HCT116 (cell line): Measurements from ENCODE around the gene RPL29. TPM values are rescaled to one million over a fixed set of nuclear protein-coding genes. Genes with fewer than 3 reads are reported as not detected.

Source experiments
- ATAC-seq: fragments of 200-7000 bp; cut with Tn5 transposase; 2 replicates; pipeline ENCODE4 v1.9.1; 2020; ENCODE audit warnings: mild to moderate bottlenecking, moderate library complexity
- BruUV-seq: library from RNA; stranded (reverse); fragments of 400-500 nt; replicated peaks from 2 replicates; lab custom pipeline; 2021; lab: Mats Ljungman, UMichigan
- CTCF ChIA-PET: fragments of 300-600 bp; sonication (Branson Sonifier 250); formaldehyde crosslinking; loops from one replicate; lab custom pipeline; 2021; ENCODE audit warnings: antibody characterized with exemption; lab: Charles Lee
- POLR2A ChIA-PET: fragments of 300-600, 350-600 bp; sonication (Branson Sonifier 250); formaldehyde crosslinking; loops from one replicate; lab custom pipeline; 2021; ENCODE audit warnings: antibody characterized with exemption; lab: Charles Lee
- RAD21 ChIA-PET, 2 experiments: fragments of 300-600 bp; sonication (Branson Sonifier 250); formaldehyde crosslinking; loops; one replicate each; lab custom pipeline; 2023; ENCODE audit warnings: low total read pairs in 2 of 2; ENCODE audit not compliant: uncharacterized antibody in 2 of 2, unreplicated experiment in 2 of 2, low non-redundant PET in 1 of 2; lab: Charles Lee
- DNase-seq: peaks from one replicate; pipeline ENCODE4 v3.0.0-alpha.2; 2010; ENCODE audit warnings: low read depth, low spot score
- H2AFZ ChIP-seq: fragments of 200-600 bp; shearing (Covaris generic), sonication (generic); 2 replicates; pipeline ENCODE4 v1.6.1; 2017; ENCODE audit warnings: low read depth, mixed run types, mixed read lengths, antibody characterized with exemption, low read length; ENCODE audit not compliant: poor library complexity, severe bottlenecking
- H3K27ac ChIP-seq: 2 replicates; pipeline ENCODE4 v1.5.1; 2012; ENCODE audit warnings: low read depth, low read length
- H3K27me3 ChIP-seq: fragments of 200-600 bp; sonication (generic); 2 replicates; pipeline ENCODE4 v1.6.1; 2016; ENCODE audit warnings: mixed run types, low read length, mixed read lengths; ENCODE audit not compliant: insufficient read depth
- H3K36me3 ChIP-seq, 2 experiments: fragments of 200-500 bp in 1 of 2; fragments of 200-600 bp in 1 of 2; sonication (Bioruptor generic) in 1 of 2; sonication (generic) in 1 of 2; 2 replicates each; pipeline versions ENCODE4 v1.5.1 to v1.6.1; 2014 to 2016; ENCODE audit warnings: low read length in 2 of 2, inconsistent platforms in 1 of 2, mixed read lengths in 1 of 2, mixed run types in 1 of 2; ENCODE audit not compliant: insufficient read depth in 2 of 2, control insufficient read depth in 1 of 2
- H3K4me1 ChIP-seq, 2 experiments: fragments of 200-600 bp in 1 of 2; sonication (generic) in 1 of 2; 2 replicates each; pipeline versions ENCODE4 v1.5.1 to v1.6.1; 2012 to 2017; ENCODE audit warnings: low read length in 2 of 2, inconsistent platforms in 1 of 2, mild to moderate bottlenecking in 1 of 2, mixed read lengths in 1 of 2, mixed run types in 1 of 2, moderate library complexity in 1 of 2; ENCODE audit not compliant: insufficient read depth in 2 of 2, control insufficient read depth in 1 of 2
- H3K4me2 ChIP-seq: fragments of 200-600 bp; sonication (generic); 2 replicates; pipeline ENCODE4 v1.6.1; 2017; ENCODE audit warnings: mixed run types, low read length, mixed read lengths
- H3K4me3 ChIP-seq, 2 experiments: fragments of 200-600 bp in 1 of 2; sonication (generic) in 1 of 2; replicated peaks in 1 of 2; 2 replicates each; pipeline ENCODE4 v1.5.1; 2011 to 2016; ENCODE audit warnings: low read length in 2 of 2, control low read depth in 1 of 2, low read depth in 1 of 2, mild to moderate bottlenecking in 1 of 2, mixed read lengths in 1 of 2, mixed run types in 1 of 2
- H3K79me2 ChIP-seq: fragments of 200-600 bp; sonication (generic); 2 replicates; pipeline ENCODE4 v1.6.1; 2017; ENCODE audit warnings: mild to moderate bottlenecking, mixed run types, low read length, moderate library complexity, mixed read lengths; ENCODE audit not compliant: insufficient read depth
- H3K9ac ChIP-seq: fragments of 200-600 bp; sonication (generic); 2 replicates; pipeline ENCODE4 v1.6.1; 2016; ENCODE audit warnings: low read length, mixed read lengths
- H3K9me2 ChIP-seq: fragments of 200-600 bp; sonication (generic), shearing (Covaris generic); 2 replicates; pipeline ENCODE4 v1.6.1; 2017; ENCODE audit warnings: mixed run types, mild to moderate bottlenecking, moderate library complexity; ENCODE audit not compliant: insufficient read depth
- H3K9me3 ChIP-seq, 2 experiments: fragments of 200-500 bp in 1 of 2; fragments of 200-600 bp in 1 of 2; sonication (Bioruptor generic) in 1 of 2; sonication (generic) in 1 of 2; 2 replicates each; pipeline ENCODE4 v1.6.1; 2014 to 2017; ENCODE audit warnings: low read length in 2 of 2, mixed read lengths in 2 of 2, inconsistent platforms in 1 of 2, low read depth in 1 of 2, mild to moderate bottlenecking in 1 of 2, mixed run types in 1 of 2, moderate library complexity in 1 of 2; ENCODE audit not compliant: control insufficient read depth in 1 of 2, insufficient read depth in 1 of 2
- H4K20me1 ChIP-seq: fragments of 200-600 bp; sonication (generic), shearing (Covaris generic); 2 replicates; pipeline ENCODE4 v1.6.1; 2017; ENCODE audit warnings: mixed run types, mild to moderate bottlenecking, moderate library complexity; ENCODE audit not compliant: insufficient read depth
- ATF3 ChIP-seq: IDR thresholded peaks from 2 replicates; pipeline ENCODE4 v1.6.1; 2012
- CBX3 ChIP-seq: IDR thresholded peaks from 2 replicates; pipeline ENCODE4 v1.6.1; 2012; ENCODE audit warnings: low read depth
- FOSL1 ChIP-seq: IDR thresholded peaks from 2 replicates; pipeline ENCODE4 v1.6.1; 2012; ENCODE audit warnings: low read depth
- RAD21 ChIP-seq: IDR thresholded peaks from 2 replicates; pipeline ENCODE4 v1.6.1; 2012; ENCODE audit warnings: low read depth, mild to moderate bottlenecking
- YY1 ChIP-seq: IDR thresholded peaks from 2 replicates; pipeline ENCODE4 v1.6.1; 2011; ENCODE audit warnings: low read length, low read depth, moderate library complexity, mild to moderate bottlenecking; ENCODE audit not compliant: insufficient replicate concordance; ENCODE audit errors: extremely low read depth
- ZBTB33 ChIP-seq: IDR thresholded peaks from 2 replicates; pipeline ENCODE4 v1.6.1; 2011; ENCODE audit warnings: mild to moderate bottlenecking, low read length, moderate library complexity; ENCODE audit not compliant: insufficient replicate concordance; ENCODE audit errors: extremely low read depth
- intact Hi-C: fragments of 100-400 bp; cut with micrococcal nuclease; formaldehyde crosslinking; loops from 2 replicates; pipeline ENCODE4 v1.10.0; 2022
- total RNA-seq: library from RNA; stranded (reverse); gene quantifications from one replicate; pipeline ENCODE4 v1.2.1, GENCODE V29; 2021; ENCODE audit not compliant: unreplicated experiment

The RPL29 gene
- total RNA-seq, 1 experiment from 2014 or later, result 1,880 TPM

GRCh38 chr3:52039846-52040245 is 44.2 kb upstream of the RPL29 start:
- H3K4me1 ChIP-seq, result peaks cover 0 to 25% of the 10 kb centered on the region in 2 experiments; a peak in 1 of 4 replicates
- ChIA-PET POLR2A (no interaction called here), CTCF (no interaction called here), RAD21 (interaction anchor here in 1 of 2 experiments (1.0 kb wide), 1 partner anchor 14 kb away, joined by 3 read pairs; no protein-coding TSS in a partner anchor)
- H3K27ac ChIP-seq, result no peak overlapping the region
- no peak for TF ChIP-seq CBX3
- TF ChIP-seq FOSL1, result no peak
- TF ChIP-seq YY1, result no peak
- no peak for TF ChIP-seq ZBTB33
- TF ChIP-seq RAD21, result no peak
- TF ChIP-seq ATF3, result no peak
- H3K9me2 ChIP-seq, result no peaks in the 10 kb centered on the region
- no peaks in the 10 kb centered on the region for H3K9me3 ChIP-seq
- no peaks in the 10 kb centered on the region for H3K27me3 ChIP-seq
- no peak overlapping the region for H3K4me3 ChIP-seq
- H4K20me1 ChIP-seq, result no peaks in the 10 kb centered on the region
- H2AFZ ChIP-seq, result no peak overlapping the region
- no peak for DNase-seq
- H3K36me3 ChIP-seq, result no peaks in the 10 kb centered on the region
- H3K79me2 ChIP-seq, result no peaks in the 10 kb centered on the region
- intact Hi-C loops, result no loop called here
- no peak overlapping the region for H3K4me2 ChIP-seq
- no peak for ATAC-seq
- no TSS peak for BruUV-seq
- no peak overlapping the region for H3K9ac ChIP-seq

GRCh38 chr3:52039426-52039825 is 43.7 kb upstream of the RPL29 start:
- Histone ChIP-seq H3K79me2 (no peaks in the 10 kb centered on the region), H3K9ac (no peak overlapping the region), H3K4me2 (no peak overlapping the region), H2AFZ (no peak overlapping the region), H3K36me3 (no peaks in the 10 kb centered on the region), H4K20me1 (no peaks in the 10 kb centered on the region), H3K9me2 (no peaks in the 10 kb centered on the region), H3K27ac (no peak overlapping the region), H3K4me1 (peaks cover 0 to 20% of the 10 kb centered on the region in 2 experiments; a peak in 1 of 4 replicates), H3K27me3 (no peaks in the 10 kb centered on the region), H3K9me3 (no peaks in the 10 kb centered on the region), H3K4me3 (no peak overlapping the region)
- ATAC-seq, result no peak
- ChIA-PET POLR2A (no interaction called here), CTCF (no interaction called here)
- no TSS peak for BruUV-seq
- TF ChIP-seq RAD21 (no peak), CBX3 (no peak)
- TF ChIP-seq, all 23 proteins: peak for 0
- intact Hi-C loops, result no loop called here
- DNase-seq, result no peak
- RAD21 ChIA-PET, result no interaction called here
